ENCODE measurements around the gene BMP8A.

DNA sequence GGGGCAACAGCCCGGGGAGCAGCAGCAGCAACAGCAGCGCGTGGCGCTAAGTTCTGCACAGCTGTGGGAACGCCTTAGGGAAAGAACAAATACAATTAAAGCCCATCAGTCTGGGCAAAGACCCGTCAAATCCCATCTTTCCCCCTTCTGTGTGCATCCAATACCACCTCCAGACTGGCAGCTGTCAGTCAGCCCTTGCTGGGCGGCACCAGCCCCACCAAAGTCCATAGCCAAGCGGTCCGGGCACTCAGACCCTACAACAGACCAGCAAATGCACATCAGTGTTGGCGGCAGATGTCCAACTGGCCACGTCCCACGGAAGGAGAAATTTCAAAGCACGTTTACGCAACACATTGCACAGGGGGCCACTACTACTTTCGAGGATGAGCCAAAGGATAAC is 72.2 kb downstream of the BMP8A start:
- TF ChIP-seq, protein P1, sequence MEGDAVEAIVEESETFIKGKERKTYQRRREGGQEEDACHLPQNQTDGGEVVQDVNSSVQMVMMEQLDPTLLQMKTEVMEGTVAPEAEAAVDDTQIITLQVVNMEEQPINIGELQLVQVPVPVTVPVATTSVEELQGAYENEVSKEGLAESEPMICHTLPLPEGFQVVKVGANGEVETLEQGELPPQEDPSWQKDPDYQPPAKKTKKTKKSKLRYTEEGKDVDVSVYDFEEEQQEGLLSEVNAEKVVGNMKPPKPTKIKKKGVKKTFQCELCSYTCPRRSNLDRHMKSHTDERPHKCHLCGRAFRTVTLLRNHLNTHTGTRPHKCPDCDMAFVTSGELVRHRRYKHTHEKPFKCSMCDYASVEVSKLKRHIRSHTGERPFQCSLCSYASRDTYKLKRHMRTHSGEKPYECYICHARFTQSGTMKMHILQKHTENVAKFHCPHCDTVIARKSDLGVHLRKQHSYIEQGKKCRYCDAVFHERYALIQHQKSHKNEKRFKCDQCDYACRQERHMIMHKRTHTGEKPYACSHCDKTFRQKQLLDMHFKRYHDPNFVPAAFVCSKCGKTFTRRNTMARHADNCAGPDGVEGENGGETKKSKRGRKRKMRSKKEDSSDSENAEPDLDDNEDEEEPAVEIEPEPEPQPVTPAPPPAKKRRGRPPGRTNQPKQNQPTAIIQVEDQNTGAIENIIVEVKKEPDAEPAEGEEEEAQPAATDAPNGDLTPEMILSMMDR (IDR thresholded peaks at IDR 0.05; ENCODE audit: control extremely low read depth in 1 of 3, insufficient read depth in 1 of 3, low read depth in 1 of 3, low read length in 3 of 3): no peak
- TF ChIP-seq POLR2AphosphoS5 (IDR thresholded peaks at IDR 0.05; ENCODE audit: low read depth, low read length) (no peak), SP4 (IDR thresholded peaks at IDR 0.05; ENCODE audit: low read length) (no peak), POLR2A (IDR thresholded peaks at IDR 0.05; ENCODE audit: control extremely low read depth in 1 of 2, low read depth in 2 of 2, low read length in 2 of 2) (no peak), GTF2F1 (IDR thresholded peaks at IDR 0.05; ENCODE audit: borderline replicate concordance, low read depth, low read length) (no peak), BACH1 (IDR thresholded peaks at IDR 0.05; ENCODE audit: low read length) (no peak), CEBPB (IDR thresholded peaks at IDR 0.05; ENCODE audit: low read depth, low read length) (no peak), JUN (IDR thresholded peaks at IDR 0.05; ENCODE audit: low read depth, low read length) (no peak), EP300 (IDR thresholded peaks at IDR 0.05; ENCODE audit: borderline replicate concordance in 1 of 2, low read depth in 2 of 2, low read length in 2 of 2) (no peak), RFX5 (IDR thresholded peaks at IDR 0.05; ENCODE audit: borderline replicate concordance, low read depth, low read length) (no peak), SP1 (IDR thresholded peaks at IDR 0.05; ENCODE audit: low read depth, low read length) (no peak), MAFK (IDR thresholded peaks at IDR 0.05; ENCODE audit: low read depth, low read length) (no peak)
- TF ChIP-seq, protein P2, sequence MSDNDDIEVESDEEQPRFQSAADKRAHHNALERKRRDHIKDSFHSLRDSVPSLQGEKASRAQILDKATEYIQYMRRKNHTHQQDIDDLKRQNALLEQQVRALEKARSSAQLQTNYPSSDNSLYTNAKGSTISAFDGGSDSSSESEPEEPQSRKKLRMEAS (IDR thresholded peaks at IDR 0.05): no peak

Data from H1 (cell line).